GM18526 (cell line): ENCODE results near the gene ESD.

ENCODE experiments used
- POLR2A ChIP-seq: IDR thresholded peaks from 3 replicates; pipeline ENCODE4 v1.6.1; 2011; ENCODE audit not compliant: insufficient read length; ENCODE audit errors: extremely low read depth

Gene ESD

GRCh38 chr13:46803586-46803985 is 6.6 kb upstream of the ESD start:
- TF ChIP-seq POLR2A, result no peak

GRCh38 chr13:46801858-46802257 is 4.9 kb upstream of the ESD start:
- no peak for TF ChIP-seq POLR2A

- TF ChIP-seq POLR2A, result no peak
Observed at GRCh38 chr13:46799139-46799538, 2.2 kb upstream of the ESD start.

GRCh38 chr13:46797501-46798237 is 708 bp upstream of the ESD start:
- TF ChIP-seq POLR2A, result no peak

DNA sequence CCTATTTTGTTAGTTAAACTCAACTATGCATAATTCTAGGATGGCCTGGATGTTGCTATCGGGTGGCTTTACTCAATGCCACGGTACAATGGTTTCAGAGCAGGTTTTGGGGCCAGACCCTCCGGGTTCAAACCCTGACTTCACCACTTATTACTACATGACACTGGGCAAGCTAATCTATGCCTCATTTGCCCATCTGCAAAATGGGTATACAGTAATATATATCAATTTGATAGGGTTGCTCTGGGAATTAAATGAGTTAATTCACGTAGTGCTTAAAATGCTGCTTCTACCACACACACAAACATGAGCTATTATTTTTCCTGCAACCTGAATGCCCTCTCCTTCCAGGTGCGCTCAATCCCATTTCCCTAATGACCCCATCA is 839 bp downstream of the ESD start:
- no peak for TF ChIP-seq POLR2A

- TF ChIP-seq POLR2A, result no peak
Observed at GRCh38 chr13:46795321-46795720, 1.6 kb downstream of the ESD start.

- no peak for TF ChIP-seq POLR2A
Observed at GRCh38 chr13:46783504-46783903, 13.5 kb downstream of the ESD start.

GRCh38 chr13:46782691-46783090 is 14.3 kb downstream of the ESD start:
- no peak for TF ChIP-seq POLR2A

DNA sequence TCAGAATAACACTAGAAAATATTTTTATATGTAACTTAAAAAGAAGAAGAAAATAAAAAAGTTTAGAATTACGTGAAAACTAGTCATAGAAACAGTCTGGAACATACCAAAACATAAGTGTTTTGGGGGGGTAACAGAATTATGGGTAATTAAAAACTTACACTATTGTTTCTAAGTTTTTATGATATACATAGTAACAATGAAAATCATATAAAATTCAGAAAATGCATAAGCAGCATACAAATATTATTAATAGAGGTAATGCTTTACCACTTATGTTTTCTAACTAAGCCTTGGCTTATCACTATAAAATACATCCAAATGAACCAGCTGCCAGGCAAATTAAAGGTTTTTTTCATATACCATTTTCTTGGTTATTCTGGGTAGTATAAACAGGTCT is 14.9 kb downstream of the ESD start:
- no peak for TF ChIP-seq POLR2A

- no peak for TF ChIP-seq POLR2A
Observed at GRCh38 chr13:46778890-46779289, 18.1 kb downstream of the ESD start.

GRCh38 chr13:46778095-46778494 is 18.9 kb downstream of the ESD start:
- no peak for TF ChIP-seq POLR2A

DNA sequence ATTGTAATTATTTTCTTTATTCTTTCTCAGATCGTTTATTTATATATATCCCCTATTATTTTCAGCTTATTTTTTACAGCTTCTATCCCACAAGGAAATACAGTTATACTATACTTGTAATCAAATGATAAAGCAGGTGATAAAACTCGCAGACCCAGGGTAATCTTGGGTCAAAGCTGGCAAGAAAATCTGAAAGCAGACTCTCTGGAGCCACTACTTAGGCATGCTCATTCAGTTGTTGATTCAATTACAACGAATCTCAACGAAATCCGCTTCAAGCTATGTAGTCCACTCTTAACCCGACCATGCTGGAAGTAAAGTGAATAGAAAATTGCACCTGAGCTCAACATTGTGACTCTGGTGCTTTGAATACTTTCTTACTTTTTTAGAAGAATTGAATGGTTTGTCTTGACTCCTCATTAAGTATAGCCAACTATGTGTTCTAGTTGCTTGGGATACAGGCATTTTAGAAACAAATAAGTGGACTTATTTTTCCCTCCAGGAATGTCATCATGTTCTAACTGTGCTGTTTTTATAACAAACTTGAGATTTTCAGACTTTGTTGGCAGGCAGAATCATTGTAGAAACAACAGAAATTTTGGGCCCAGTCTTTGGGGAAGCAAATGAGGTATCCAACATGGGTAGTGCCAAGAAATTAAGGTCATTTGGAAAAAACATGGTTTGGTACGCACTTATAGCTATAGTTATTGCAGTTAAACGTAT is 21.4 kb downstream of the ESD start:
- no peak for TF ChIP-seq POLR2A

DNA sequence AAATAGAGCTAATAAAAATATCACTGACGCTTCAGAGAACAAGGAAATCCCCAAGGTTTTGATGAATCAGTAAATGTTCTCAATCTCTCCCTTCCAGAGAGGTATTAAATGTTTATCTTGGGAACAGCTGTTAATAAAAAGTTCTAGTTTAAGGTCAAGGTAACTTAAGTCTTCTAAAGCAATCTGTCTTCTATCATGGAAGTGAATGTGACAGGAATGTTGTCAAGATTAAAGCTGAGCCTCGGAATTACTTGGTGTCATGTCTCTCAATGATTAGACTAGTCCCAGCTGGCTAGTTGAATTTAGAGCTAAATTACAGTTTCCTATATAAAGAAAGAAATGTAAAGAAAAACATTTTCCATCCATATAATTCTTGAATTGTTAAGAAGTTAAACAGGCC is 23.4 kb downstream of the ESD start:
- TF ChIP-seq POLR2A, result no peak

DNA sequence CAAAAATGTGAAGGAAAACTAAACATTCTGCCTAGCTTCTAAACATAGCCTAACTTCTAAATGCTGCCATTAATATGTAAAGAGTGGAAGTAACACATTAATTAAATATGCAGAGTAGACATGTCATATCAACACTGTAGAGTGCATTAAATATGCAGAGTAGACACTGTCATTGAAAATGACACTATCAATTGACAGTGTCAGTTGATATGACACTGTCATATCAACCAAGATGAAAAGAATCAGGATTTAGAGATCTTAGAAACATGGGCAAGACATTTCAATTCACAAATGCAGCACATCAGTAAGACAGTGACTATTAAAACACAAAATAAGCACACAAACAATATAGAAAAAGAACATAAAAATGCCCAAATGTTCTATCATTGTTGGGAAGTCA is 25.3 kb downstream of the ESD start:
- no peak for TF ChIP-seq POLR2A

GRCh38 chr13:46761866-46762265 is 35.1 kb downstream of the ESD start:
- no peak for TF ChIP-seq POLR2A

- TF ChIP-seq POLR2A, result no peak
Observed at GRCh38 chr13:46761174-46761573, 35.8 kb downstream of the ESD start.

- TF ChIP-seq POLR2A, result no peak
Observed at GRCh38 chr13:46759846-46760245, 37.1 kb downstream of the ESD start.
